Measurements from ENCODE around the gene E2F2.

Gene E2F2, protein sequence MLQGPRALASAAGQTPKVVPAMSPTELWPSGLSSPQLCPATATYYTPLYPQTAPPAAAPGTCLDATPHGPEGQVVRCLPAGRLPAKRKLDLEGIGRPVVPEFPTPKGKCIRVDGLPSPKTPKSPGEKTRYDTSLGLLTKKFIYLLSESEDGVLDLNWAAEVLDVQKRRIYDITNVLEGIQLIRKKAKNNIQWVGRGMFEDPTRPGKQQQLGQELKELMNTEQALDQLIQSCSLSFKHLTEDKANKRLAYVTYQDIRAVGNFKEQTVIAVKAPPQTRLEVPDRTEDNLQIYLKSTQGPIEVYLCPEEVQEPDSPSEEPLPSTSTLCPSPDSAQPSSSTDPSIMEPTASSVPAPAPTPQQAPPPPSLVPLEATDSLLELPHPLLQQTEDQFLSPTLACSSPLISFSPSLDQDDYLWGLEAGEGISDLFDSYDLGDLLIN

GRCh38 chr1:23530747-23531561, at the start of gene E2F2:
Gene E2F2 (minus strand): TSS chr1:23531233. CDS start chr1:23530793, 440 bp downstream.
- DNase-seq, result peak; percentile 73

DNA sequence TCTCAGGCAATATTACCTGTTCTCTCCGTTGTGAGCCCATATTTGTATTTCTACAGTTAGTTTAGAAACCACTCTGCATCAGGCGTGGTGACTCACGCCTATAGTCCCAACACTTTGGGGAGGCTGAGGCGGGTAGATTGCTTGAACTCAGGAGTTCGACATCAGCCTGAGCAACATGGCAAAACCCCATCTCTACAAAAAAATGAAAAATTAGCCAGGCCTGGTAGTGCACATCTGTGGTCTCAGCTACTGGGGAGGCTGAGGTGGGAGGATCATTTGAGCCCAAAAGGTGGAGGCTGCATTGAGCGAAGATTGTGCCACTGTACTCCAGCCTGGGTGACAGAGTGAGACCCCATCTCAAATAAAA, 47.9 kb upstream of the E2F2 start:
- no peak for DNase-seq

DNA sequence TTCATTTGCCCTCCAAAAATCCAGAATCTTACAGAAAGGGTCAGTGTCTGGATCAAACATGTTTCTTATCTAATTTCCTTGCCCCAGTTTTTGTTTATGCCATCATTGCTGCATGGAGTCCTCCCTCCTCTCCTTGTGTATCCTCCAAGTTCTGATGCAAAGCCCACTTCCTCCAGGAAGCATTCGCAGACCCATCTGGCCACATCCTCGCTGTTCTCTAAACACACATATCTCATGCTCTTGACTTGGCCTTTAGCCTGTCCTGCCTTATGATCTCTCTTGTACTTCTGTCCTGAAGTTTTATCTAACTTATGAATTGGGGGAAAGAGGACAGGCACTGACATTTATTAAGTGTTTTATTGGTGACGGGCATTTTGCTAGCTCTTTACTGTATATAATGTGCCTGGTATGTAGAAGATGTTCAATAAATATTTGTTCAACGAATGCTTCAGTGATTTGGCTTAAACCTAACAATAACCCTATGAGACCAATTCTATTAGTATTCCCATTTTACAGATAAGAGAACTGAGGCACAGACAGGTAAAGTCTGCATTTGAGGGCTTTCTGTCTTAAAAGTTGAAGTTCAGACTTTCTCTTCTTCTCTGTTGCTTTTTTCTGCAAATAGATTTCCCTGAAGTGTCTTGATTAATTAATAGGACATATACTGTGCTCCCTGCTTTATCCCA, 47.4 kb upstream of the E2F2 start:
- no peak for DNase-seq

DNA sequence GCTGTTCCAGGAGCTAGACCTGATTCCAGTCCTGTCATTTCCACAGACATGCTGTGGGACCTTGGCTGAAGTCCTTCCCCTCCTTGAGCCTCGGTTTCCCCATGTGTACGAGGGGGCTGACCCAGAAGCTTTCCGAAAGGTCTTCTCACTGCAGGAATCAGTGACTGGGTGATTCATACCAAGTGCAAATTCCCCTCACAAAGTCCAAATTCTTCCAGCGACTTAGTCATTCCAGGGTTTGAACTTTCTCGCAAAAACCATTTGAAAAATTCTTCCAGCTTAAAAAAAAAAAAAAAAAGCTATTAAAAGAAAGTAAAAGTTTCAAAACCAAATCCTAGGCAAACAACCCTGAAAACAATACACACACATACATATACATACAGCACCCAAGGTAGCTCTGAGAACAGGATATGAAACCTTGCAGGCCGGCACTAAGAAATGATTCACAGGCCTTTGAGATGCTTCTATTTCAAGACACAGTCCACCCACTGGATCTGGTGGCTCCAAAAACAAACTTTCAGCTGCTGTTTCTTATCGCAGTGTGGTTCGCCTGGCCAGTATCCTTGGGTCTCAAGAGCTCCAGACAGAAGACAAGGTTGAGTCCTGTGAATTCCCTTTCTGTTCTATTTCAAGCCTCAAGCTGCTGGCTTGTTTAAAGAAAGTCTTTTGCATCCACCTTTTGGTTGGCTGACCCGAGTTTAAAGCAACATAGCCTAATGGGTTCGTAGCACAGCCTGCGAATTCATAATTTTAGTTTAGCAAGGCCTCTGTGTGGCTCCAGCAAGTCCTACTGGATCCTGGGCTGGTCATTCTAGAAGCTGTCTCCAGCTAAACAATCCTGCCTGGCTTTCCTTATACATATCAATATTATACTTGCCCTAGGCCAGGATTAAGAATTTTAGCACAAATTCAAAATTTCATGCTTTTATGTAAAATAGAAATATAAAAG, 46.3 kb upstream of the E2F2 start:
- no peak for DNase-seq

DNA sequence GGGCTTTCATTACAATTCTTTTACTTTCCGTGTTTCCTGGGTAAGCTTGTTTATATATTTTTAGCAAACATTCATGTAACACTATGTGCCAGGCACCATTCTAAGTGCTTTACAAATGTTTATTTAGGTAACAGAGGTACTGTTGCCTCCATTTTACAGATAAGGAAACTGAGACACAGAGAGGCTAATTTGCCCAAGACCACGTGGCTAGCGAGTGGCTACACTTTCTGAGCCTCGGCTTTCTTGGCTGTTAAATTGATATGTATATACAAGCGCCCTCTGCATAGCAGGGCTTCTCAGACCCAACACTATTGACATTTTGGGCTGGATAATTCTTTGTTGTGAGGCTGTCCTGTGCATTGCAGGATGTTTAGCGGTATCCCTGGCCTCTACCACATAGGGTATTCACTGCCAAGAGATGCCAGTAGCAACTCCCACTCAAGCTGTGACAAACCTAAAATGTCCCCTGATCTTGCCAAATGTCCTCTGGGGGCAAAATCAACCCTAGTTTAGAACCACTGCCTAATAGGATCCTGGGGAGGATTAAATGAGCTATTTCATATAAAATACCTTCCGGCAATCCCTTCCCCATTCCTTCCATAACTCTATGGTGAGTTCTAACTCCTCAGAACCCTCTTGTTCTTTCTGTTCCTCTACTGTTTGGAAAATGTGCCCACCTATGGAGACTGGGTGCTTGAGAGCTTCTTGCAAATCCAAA, 45.5 kb upstream of the E2F2 start:
- no peak for DNase-seq

- DNase-seq, result no peak
These were observed 44.3 kb upstream of the E2F2 start for GRCh38 chr1:23575226-23575810.

GRCh38 chr1:23574265-23574754, 43.3 kb upstream of the E2F2 start:
- DNase-seq, result no peak

DNA sequence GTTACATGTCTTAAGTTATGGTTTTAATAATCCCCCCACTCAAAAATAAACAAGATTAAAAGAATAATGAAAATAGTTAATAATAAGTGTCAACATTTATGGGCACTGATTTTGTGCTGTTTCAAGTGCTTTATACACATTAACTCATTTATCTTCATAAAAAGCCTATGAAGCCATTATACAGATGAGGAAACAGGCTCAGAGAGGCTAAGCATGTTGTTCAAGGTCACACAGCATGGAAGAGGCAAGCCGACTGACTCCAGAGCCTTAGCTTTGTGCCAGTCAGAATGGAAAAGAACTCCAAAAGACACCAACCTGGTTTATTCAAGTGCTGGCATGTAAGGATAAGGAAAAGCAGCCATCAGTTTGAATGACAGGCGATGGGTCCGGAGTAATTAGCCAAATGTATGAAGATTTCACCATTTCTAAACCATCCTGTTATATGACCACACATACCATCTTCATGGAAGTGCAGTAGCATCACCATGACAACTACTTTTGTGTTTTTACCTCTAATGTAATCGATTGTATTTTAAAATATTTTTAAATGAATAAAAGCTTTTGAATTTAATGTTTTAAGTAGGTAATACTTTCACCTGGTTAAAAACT, 42.6 kb upstream of the E2F2 start:
- no peak for DNase-seq

- DNase-seq, result no peak
These were observed 40.4 kb upstream of the E2F2 start for GRCh38 chr1:23571465-23571864.

DNA sequence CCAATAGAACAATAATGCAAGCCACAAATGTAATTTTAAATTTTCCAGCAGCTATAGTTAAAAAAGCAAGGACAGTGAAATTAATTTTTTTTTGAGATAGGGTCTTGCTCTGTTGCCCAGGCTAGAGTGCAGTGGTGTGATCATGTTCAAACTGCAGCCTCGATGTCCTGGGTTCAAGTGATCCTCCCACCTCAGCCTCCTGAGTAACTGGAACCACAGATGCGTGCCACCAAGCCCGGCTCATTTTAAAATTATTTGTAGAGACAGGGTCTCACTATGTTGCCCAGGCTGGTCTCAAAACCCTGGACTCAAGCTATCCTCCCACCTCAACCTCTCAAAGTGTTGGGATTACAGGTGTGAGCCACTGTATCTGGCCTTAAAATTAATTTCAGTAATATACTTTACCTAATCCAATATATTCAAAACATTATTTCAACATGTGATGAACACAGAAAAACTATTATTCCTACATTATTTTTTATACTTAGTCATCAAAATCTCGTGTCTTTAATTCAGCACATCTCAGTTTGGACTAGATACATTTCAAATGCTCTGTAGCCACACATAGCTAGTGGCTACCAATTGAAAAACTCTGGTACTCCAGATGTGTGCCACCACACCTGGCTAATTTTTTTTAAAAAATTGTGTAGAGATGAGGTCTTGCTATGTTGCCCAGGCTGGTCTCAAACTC, 39.1 kb upstream of the E2F2 start:
- no peak for DNase-seq

DNA sequence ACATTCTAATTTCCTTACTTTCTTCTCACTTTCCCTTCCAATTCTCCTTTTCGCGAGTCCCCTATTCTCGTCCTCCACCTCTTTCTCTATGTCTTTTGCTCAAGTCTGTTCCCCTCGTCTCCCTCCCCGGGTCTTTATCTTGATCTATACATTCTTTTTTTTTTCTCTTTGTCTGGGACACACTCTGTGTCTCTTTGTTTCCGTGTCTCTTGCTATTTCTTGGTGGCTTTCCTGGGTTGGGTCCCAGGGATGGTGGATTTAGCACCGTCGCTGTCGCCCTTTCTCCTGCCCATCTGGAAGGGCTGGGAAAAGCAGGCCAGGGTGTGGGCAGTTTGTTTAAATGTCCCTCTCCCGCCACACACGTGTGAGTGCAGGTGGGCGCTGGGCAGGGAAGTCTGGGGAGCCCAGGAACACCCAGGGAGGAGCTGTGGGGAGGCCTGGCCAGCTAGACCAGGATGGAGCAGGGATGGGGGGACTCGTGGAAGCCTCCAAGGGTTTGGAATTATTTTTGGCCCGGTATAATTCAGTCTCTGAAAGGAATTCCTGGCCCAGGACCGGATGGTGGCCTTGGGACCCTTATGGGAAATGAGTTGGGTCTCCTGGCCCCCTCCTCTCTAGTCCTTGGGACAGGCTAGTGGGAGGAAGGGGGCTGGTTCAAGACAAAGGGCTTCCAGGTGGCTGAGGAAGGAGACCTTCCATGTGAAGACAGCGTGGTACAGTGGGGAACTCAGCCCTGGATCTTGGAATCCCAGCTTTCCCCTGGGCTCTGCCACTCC, 37.8 kb upstream of the E2F2 start:
- no peak for DNase-seq

DNA sequence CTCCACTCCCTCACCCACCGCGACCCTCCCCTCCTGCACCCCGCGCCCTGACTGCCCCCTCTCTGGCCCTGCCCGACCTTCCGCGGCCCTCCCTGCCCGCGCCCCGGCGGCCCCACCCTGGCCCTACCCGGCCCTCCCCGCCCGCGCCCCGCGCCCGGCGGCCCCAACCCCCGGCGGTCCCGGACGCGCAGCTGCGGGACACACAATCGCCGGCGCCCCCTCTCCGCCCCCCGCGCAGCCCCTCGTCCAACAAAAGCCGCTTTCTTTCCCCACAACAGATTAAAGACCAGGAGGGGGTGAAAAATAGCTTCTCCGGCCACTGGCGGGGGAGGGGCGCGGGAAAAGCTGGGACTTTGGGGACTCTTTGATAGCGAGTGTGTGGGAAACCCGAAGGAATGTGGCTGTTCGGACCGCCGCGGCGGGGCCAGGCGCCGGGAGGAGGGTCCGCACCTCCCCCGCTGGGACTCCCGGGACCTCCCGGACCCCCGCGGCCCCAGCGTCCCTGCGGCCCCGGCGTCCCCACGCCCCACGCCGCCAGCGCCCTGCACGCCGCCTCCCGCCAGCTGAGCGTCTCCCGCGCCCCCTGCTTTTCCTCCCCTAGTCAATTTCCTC, 37.1 kb upstream of the E2F2 start:
- DNase-seq, result no peak

GRCh38 chr1:23567629-23567995, 36.6 kb upstream of the E2F2 start:
- no peak for DNase-seq

DNA sequence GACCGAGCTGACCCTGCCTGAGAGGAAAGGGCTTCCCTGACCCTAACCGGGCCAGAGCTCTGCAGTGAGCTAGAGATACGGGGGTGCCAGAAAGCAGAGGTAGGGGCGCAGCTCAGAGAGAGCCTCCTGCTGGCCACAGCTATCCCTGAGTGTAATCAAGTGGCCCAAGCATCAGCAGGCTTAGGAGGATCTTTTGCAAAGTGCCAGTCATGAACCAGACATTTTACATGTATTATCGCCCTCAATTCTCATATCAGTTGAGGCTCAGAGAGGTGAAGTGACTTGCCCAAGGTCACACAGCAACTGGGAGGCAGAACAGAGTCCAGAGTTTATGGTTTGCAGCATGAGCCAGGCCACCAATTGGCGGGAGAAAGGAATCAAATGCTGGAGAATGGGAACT, 35.3 kb upstream of the E2F2 start:
- no peak for DNase-seq

- DNase-seq, result no peak
These were observed 34.7 kb upstream of the E2F2 start for GRCh38 chr1:23565776-23566175.

DNA sequence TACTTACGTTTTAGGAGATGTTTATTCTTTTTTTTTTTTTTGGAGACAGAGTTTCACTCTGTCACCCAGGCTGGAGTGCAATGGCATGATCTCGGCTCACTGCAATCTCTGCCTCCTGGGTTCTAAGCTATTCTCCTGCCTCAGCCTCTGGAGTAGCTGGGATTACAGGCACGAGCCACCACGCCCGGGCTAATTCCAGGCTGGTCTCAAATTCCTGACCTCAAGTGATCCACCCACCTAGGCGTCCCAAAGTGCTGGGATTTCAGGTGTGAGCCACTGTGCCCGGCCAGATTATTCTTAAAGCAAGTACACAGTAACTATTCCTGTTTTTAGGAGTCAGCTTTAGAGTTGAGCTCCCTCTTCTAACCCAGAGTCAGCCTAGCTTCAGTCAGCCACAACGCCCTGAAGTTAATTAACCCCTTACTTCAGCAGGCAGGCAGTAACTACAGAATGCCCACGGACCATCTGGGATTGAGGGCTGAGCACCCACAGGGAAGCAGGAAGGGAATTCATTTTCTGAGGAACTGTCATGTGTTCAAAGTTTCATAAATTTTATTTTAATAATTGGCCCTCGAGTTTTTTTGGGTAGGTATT, 33.6 kb upstream of the E2F2 start:
- no peak for DNase-seq

DNA sequence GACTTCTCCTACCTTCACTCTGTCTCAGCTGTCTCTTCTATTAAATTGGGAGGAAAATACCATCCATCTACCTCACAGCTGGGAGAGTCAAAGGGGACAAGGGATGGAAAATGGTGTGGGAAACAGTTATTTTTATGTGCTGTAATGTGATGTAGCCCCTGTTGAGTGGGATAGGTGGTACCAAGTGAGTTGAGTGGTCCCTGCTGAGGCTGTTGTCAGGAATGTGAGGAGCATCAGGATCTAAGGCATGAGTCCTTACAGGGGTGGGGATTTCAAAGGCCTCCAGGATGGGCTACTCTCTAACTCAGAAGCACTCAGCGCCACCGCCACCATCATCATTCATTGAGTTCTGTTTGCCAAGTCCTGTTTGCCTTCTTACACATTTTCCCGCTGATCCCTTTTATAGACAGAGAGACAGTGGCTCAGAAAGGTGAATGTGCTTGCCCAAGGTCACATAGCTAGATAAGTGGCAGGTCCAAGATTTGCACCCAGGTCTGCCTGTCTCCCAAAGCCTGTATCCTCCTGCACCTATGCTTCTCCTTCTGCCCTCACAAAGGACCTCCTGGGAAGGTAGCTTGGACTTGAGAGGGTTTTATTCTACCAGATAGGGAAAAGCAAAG, 32.8 kb upstream of the E2F2 start:
- DNase-seq, result no peak

DNA sequence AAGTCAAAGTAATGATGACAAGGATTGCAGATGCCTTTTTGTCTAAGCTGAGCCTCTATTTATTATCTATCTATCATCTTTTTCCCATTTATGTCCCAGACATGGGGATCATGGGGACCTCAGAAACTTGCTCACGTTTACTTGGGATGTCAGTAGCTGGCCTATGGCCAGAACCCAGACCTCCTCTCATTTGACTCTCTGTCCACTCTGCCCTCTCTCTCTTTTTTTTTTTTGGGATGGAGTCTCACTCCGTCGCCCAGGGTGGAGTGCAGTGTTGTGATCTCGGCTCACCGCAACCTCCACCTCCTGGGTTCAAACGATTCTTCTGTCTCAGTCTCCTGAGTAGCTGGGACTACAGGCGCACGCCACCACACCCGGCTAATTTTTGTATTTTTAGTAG, 32.0 kb upstream of the E2F2 start:
- no peak for DNase-seq
